Coronary artery (tissue), 2 donors: ENCODE data around the gene TAF10.

Experiments used
- DNase-seq: peaks from one replicate; pipeline ENCODE4 v3.0.0-alpha.2; 2017; ENCODE audit warnings: low spot score
- H3K27ac ChIP-seq, 2 donors: fragments of 200-600 bp; sonication (generic); one replicate each; pipeline ENCODE4 v1.5.1; 2016 to 2019
- H3K4me3 ChIP-seq: fragments of 200-600 bp; sonication (generic); 2 replicates; pipeline ENCODE4 v1.5.1; 2016; ENCODE audit warnings: mild to moderate bottlenecking, moderate library complexity
- TF ChIP-seq, protein P1 (sequence below): fragments of 200-600 bp; sonication (generic); IDR thresholded peaks from one replicate; pipeline ENCODE4 v1.5.1; 2019; ENCODE audit warnings: antibody characterized with exemption

TAF10 gene

GRCh38 chr11:6655790-6656583 is 44.0 kb upstream of the TAF10 start, which contains the start of gene DCHS1:
DCHS1 (minus strand) TSS chr11:6655809; CDS start chr11:6641613, 14,196 bp downstream.
- no peak for DNase-seq
- Histone ChIP-seq H3K4me3 (peak within 1 kb of the TSS; percentile 77), H3K27ac (peak within 1 kb of the TSS; percentile 67 to 82)
- TF ChIP-seq, protein P1, sequence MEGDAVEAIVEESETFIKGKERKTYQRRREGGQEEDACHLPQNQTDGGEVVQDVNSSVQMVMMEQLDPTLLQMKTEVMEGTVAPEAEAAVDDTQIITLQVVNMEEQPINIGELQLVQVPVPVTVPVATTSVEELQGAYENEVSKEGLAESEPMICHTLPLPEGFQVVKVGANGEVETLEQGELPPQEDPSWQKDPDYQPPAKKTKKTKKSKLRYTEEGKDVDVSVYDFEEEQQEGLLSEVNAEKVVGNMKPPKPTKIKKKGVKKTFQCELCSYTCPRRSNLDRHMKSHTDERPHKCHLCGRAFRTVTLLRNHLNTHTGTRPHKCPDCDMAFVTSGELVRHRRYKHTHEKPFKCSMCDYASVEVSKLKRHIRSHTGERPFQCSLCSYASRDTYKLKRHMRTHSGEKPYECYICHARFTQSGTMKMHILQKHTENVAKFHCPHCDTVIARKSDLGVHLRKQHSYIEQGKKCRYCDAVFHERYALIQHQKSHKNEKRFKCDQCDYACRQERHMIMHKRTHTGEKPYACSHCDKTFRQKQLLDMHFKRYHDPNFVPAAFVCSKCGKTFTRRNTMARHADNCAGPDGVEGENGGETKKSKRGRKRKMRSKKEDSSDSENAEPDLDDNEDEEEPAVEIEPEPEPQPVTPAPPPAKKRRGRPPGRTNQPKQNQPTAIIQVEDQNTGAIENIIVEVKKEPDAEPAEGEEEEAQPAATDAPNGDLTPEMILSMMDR: no peak

- TF ChIP-seq, protein P1: no peak
- Histone ChIP-seq H3K4me3 (peak overlapping the region; percentile 77), H3K27ac (peak overlapping the region; percentile 67 to 82)
- DNase-seq: no peak
Observed at GRCh38 chr11:6655020-6655789, 43.2 kb upstream of the TAF10 start.

- Histone ChIP-seq H3K27ac (peak overlapping the region; percentile 67 to 82), H3K4me3 (peak overlapping the region; percentile 77)
- TF ChIP-seq, protein P1: no peak
- DNase-seq: no peak
Observed at GRCh38 chr11:6654281-6655019, 42.4 kb upstream of the TAF10 start.

- H3K27ac ChIP-seq: no peak overlapping the region
- DNase-seq: no peak
- TF ChIP-seq, protein P1: no peak
- no peak overlapping the region for H3K4me3 ChIP-seq
Observed at GRCh38 chr11:6653656-6654055, 41.6 kb upstream of the TAF10 start.

DNA sequence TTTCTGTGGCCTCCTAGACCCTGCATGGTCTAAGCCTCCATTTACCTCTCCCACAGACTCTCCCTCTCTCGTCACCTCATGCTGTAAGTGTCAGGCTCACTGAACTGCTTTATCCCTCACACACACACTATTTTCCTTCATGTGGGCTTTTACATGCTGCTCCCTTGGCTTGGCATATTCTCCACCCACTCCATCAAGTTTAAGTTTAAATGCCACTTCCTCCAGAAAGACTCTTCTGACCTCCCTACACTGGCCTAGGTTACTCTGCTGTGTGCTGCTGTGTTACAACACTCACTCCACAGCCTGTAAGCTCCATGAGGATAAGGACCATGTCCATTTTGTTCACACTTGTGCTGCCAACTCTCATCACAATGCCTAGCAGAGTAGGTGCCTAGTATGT is 41.1 kb upstream of the TAF10 start:
- Histone ChIP-seq H3K4me3 (no peak overlapping the region), H3K27ac (no peak overlapping the region)
- TF ChIP-seq, protein P1: no peak
- no peak for DNase-seq

DNA sequence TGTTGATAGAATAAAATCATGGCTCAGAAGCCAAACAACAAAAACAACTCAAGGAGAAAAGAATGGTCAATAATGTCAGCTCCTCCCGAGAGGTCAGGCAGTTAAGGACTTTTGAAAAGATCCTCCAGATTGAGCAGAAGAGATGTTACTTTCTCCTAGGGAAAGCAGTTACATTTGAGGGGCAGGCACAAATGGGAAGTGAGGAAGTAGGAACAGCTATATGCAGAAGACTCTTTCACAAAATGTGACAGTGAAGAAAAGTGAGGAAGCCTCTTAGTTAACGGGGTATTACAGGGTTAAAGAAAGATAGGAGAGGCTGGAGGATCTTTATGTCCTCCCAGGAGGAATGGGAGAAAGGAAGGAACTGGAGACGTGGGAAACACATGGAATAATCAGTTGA is 40.2 kb upstream of the TAF10 start:
- H3K27ac ChIP-seq: no peak overlapping the region

More for the DNA sequence above, 40.2 kb upstream of the TAF10 start:
- DNase-seq: no peak
- H3K4me3 ChIP-seq: no peak overlapping the region
- TF ChIP-seq, protein P1: no peak
